Spinal cord (tissue), 10 donors: ENCODE results near the gene PDXK. TPM values are rescaled to one million over a fixed set of nuclear protein-coding genes. Genes with fewer than 3 reads are reported as not detected.

ENCODE experiments used
- DNase-seq, 6 donors: peaks; one replicate each; pipeline versions ENCODE4 v3.0.0 to v3.0.0-alpha.2; 2013 to 2015; ENCODE audit warnings: low spot score in 6 of 6, low read depth in 4 of 6
- H3K27ac ChIP-seq: one replicate; pipeline ENCODE4 v1.5.1; 2013; ENCODE audit warnings: low read depth, low read length, control low read depth
- H3K27me3 ChIP-seq: one replicate; pipeline ENCODE4 v1.6.1; 2013; ENCODE audit warnings: low read length; ENCODE audit not compliant: control insufficient read depth, insufficient read depth
- H3K36me3 ChIP-seq: one replicate; pipeline ENCODE4 v1.6.1; 2013; ENCODE audit warnings: low read length; ENCODE audit not compliant: control insufficient read depth, insufficient read depth
- H3K4me1 ChIP-seq: one replicate; pipeline ENCODE4 v1.6.1; 2013; ENCODE audit warnings: low read length; ENCODE audit not compliant: control insufficient read depth, insufficient read depth
- H3K4me3 ChIP-seq: one replicate; pipeline ENCODE4 v1.5.1; 2013; ENCODE audit warnings: low read depth, low read length, control low read depth
- H3K9me3 ChIP-seq: one replicate; pipeline ENCODE4 v1.6.1; 2013; ENCODE audit warnings: low read length; ENCODE audit not compliant: control insufficient read depth, insufficient read depth
- WGBS: methylation state at CpG from one replicate; pipeline ENCODE4 v1.1.5; 2013; ENCODE audit warnings: missing lambda C conversion rate; ENCODE audit not compliant: insufficient coverage; 5-methylcytosine and 5-hydroxymethylcytosine counted together
- polyA plus RNA-seq, 2 donors: library from polyadenylated mRNA; unstranded; fragments of 120-200 nt; gene quantifications; one replicate each; pipeline ENCODE4 v1.2.1, GENCODE V29; 2013; ENCODE audit not compliant: insufficient read length in 2 of 2
- total RNA-seq, 2 donors: library from RNA; depleted of rRNA in 1 of 2; stranded (reverse); fragments of 120-200 nt in 1 of 2; fragments of >200 nt in 1 of 2; gene quantifications; one replicate each; pipeline versions ENCODE4 v1.2.3 to v1.2.4, GENCODE V29; 2013 to 2014
- donor health status: healthy.

Gene PDXK
- total and polyA plus RNA-seq, 4 donors = 57.4 to 127 (median 117) TPM

DNA sequence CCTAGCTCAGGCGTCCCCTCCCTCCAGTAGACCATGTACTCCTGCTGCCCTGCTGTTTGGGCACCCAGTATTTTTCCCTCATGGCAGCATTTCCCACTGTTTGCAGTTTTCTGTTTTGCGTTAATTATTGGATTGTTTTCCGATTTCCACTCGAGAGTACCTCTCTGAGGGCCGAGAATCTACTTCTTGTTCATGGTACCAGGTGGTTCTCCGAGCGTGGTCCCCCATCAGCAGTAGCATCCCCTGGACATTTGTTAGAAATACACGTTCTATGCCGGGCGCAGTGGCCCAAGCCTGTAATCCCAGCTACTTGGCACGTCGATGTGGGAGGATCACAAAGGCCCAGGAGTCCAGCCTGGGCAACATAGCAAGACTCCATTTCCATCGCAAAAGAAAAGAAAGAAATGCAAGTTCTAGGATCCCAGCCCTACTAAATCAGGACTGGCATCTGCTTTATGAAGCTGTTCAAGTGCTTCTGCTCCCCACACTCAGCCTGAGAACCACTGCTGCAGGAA is 71.1 kb downstream of the PDXK start:
- DNase-seq = no peak
- Histone ChIP-seq H3K9me3 (no peaks in the 10 kb centered on the region), H3K4me1 (peaks cover 19% of the 10 kb centered on the region), H3K4me3 (peak overlapping the region; percentile 82), H3K27ac (no peak overlapping the region), H3K27me3 (no peaks in the 10 kb centered on the region), H3K36me3 (peaks cover 42% of the 10 kb centered on the region)
- 20% methylated on average over 13 of the region's 13 CpGs for WGBS

DNA sequence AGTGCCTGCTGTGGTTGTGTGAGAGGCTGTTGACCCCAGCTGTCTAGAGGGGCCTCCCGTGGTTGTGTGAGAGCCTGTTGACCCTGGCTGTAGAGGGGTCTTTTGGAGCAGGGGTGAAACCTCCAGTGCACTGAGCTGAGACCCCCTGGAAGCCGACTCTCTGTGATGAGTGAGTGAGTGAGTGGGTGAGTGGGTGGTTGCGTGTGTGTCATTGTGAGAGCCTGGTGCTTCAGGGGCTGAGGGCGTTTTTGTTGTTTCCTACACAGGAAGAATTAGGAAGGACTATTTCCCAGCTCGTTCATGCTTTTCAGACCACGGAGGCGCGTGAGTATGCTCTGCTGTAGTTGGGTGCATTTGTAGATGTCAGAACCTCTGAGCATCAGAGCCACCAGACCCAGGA is 73.5 kb downstream of the PDXK start:
- no peak for DNase-seq
- no peak overlapping the region for H3K27ac ChIP-seq

DNA sequence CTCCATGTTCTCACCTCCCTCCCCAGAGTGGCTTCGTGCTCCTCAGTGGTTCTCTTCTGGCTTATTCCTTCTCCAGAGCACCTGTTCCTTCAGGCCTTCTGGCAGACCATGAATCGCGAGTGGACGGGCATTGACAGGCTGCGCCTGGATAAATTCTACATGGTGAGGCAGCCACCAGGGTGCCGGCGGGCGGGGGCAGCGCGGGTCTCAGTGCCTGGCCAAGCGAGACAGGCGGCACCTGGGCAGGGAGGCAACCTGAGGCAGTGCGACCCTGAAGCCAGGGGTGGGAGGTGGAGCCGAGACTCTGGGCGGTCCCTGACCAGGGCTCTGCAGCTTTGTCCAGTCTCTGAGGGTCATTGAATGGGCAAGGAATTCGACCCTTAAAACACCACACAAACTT is 74.3 kb downstream of the PDXK start:
- Histone ChIP-seq H3K27ac (no peak overlapping the region), H3K4me1 (peaks cover 19% of the 10 kb centered on the region), H3K4me3 (no peak overlapping the region), H3K36me3 (peaks cover 72% of the 10 kb centered on the region), H3K9me3 (no peaks in the 10 kb centered on the region), H3K27me3 (no peaks in the 10 kb centered on the region)
- DNase-seq = no peak
- 92% methylated on average over 15 of the region's 16 CpGs for WGBS

More for the DNA sequence above, 73.5 kb downstream of the PDXK start:
- H3K4me1 ChIP-seq = peaks cover 19% of the 10 kb centered on the region
- no peak overlapping the region for H3K4me3 ChIP-seq
- H3K36me3 ChIP-seq = peaks cover 64% of the 10 kb centered on the region
- WGBS = 97% methylated on average over 8 of the region's 8 CpGs
- H3K27me3 ChIP-seq = no peaks in the 10 kb centered on the region
- H3K9me3 ChIP-seq = no peaks in the 10 kb centered on the region

DNA sequence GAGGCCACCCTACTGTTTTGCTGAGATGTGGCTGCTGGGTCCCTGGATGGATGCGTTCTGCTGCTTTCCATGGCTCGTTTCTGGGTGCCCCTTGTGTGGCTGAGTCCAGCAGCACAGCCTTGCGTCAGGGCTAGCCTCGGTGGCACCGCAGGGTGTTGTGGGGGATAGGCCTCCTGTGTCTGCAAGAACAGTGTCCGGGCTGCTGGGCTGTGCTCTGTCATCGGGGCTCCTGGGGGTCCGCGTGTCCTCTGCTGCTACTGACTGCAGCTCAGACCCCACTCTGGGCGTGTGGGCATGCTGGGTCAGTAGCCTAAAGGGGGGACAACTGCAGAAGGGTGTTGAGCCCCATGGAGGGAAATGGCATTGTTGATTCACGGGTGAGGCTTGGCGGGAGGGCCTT is 75.4 kb downstream of the PDXK start:
- no peak overlapping the region for H3K27ac ChIP-seq
- no peak for DNase-seq
- peaks cover 83% of the 10 kb centered on the region for H3K36me3 ChIP-seq
- no peak overlapping the region for H3K4me3 ChIP-seq
- H3K4me1 ChIP-seq = peaks cover 13% of the 10 kb centered on the region
- H3K9me3 ChIP-seq = no peaks in the 10 kb centered on the region
- H3K27me3 ChIP-seq = no peaks in the 10 kb centered on the region
- WGBS = 78% methylated on average over 12 of the region's 12 CpGs

DNA sequence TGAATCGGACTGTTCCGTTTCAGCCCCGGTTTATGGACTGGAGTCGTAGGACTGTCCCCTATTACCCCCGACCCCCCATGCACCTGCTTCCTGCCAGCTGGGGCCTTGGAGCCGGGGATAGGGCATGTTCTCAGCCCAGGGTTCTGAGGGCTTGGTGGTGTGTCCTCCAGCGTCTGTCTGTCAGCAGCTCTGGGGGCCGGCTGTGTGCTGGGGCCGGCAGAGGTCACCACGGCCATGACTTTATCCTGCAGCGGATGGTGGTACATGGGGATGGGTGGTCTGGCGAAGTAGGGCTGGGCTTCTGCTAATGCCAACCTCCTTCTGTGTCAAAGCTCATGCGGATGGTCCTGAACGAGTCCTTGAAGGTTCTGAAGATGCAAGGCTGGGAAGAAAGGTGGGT is 75.9 kb downstream of the PDXK start:
- H3K36me3 ChIP-seq = peaks cover 89% of the 10 kb centered on the region
- 85% methylated on average over 14 of the region's 14 CpGs for WGBS
- no peaks in the 10 kb centered on the region for H3K27me3 ChIP-seq
- no peak overlapping the region for H3K27ac ChIP-seq
- DNase-seq = no peak
- no peak overlapping the region for H3K4me3 ChIP-seq
- H3K9me3 ChIP-seq = no peaks in the 10 kb centered on the region
- peaks cover 13% of the 10 kb centered on the region for H3K4me1 ChIP-seq

DNA sequence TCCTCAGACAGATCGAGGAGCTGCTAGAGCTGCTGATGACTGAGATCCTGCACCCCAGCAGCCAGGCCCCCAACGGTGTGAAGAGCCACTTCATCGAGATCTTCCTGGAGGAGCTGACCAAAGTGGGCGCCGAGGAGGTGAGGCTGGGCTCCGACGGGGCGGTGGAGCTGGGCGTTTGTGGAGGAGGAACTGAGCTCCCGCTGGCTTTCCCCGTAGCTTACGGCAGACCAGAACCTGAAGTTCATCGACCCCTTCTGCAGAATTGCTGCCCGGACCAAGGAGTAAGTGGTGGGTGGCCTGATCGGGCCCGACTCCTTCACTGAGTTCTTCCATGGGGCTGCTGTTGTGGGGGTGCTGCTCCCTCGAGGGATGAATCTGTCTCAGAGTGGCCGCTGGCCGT is 78.5 kb downstream of the PDXK start:
- H3K36me3 ChIP-seq = peaks cover 98% of the 10 kb centered on the region
- WGBS = 93% methylated on average over 19 of the region's 19 CpGs

DNA sequence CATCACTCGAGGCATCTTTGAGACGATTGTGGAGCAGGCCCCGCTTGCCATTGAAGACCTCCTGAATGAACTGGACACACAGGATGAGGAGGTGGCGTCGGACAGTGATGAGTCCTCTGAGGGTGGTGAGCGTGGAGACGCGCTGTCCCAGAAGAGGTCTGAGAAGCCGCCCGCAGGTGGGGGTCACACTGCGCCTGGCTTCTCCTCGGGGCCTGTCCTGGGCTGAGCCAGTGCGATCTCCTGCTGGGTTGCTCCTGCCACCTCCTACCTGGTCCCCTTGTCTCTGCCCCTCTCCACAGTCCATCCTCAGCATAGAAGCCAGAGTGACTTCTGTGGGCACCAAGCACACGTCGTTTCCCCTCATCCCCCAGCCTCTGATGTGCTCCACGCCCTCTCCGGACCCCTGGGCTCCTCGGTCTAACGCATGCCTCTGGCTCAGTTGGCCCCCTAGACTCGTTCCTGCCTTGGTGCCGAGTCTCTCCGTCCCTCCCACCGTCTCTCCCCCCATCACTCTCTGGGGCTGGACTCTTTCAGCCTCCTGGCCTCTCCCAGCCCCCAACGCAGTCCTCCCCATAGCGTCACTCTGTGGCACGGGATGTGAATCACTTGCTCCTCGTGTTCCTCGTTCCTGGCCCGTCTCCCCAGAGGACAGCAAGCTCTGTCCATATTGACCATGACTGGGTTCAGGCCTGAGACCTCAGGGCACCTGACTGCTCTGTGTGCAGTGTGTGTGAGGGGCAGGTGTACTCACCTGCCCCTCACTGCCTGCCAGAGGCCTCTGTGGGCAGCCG is 79.2 kb downstream of the PDXK start:
- no peak overlapping the region for H3K27ac ChIP-seq
- WGBS = 96% methylated on average over 30 of the region's 30 CpGs
- no peaks in the 10 kb centered on the region for H3K27me3 ChIP-seq
- H3K9me3 ChIP-seq = no peaks in the 10 kb centered on the region
- no peak for DNase-seq
- peaks cover 99% of the 10 kb centered on the region for H3K36me3 ChIP-seq
- no peaks in the 10 kb centered on the region for H3K4me1 ChIP-seq
- no peak overlapping the region for H3K4me3 ChIP-seq

More for the DNA sequence above, 78.5 kb downstream of the PDXK start:
- H3K27ac ChIP-seq = no peak overlapping the region
- no peaks in the 10 kb centered on the region for H3K27me3 ChIP-seq
- H3K4me3 ChIP-seq = no peak overlapping the region
- H3K4me1 ChIP-seq = no peaks in the 10 kb centered on the region
- H3K9me3 ChIP-seq = no peaks in the 10 kb centered on the region
- no peak for DNase-seq

DNA sequence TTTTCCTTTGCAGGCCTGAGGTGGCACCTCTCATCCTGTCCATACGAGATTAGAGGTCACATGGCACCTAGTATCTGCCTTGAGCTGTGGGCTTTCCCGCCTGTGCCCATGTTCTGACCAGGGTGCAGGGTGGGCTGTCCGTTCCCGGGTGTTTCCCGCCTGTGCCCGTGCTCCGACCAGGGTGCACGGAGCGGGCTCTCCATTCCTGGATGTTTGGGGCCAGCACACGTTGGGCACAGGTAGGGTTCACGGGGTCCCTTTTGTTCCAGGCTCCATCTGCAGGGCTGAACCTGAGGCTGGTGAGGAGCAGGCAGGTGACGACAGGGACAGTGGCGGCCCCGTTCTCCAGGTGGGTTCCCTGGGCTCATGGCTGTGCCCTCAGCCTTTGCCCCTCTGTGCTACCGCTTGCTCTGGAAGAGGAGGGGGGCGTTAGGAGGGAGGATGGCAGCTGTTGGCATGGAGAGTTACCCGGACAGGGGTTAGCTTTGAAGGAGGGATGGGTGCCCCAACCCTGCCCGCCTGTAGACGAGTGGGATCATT is 80.4 kb downstream of the PDXK start:
- no peak overlapping the region for H3K27ac ChIP-seq
- no peaks in the 10 kb centered on the region for H3K9me3 ChIP-seq
- WGBS = 95% methylated on average over 19 of the region's 19 CpGs
- peaks cover 99% of the 10 kb centered on the region for H3K36me3 ChIP-seq
- H3K4me1 ChIP-seq = no peaks in the 10 kb centered on the region
- H3K27me3 ChIP-seq = no peaks in the 10 kb centered on the region
- DNase-seq = no peak
- no peak overlapping the region for H3K4me3 ChIP-seq

DNA sequence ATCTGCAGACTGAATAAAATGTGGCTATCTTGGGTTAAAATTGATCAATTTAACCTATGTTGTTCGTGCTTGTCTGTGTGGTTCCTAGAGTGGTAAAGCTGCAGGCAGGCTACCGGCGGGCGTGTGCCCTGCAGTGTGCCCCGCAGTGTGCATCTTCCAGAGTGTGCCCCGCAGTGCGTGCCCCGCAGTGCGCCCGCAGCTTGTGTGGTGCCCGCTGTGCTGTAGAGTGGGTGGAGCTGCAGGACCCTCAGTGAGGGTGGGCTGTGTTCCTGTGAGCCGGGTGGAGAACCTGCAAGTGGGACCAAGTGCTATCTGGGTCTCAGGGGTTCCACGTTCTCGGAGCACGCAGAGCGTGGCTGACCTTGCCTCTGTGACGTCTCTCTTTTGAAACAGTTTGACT is 81.2 kb downstream of the PDXK start:
- Histone ChIP-seq H3K4me3 (no peak overlapping the region), H3K27me3 (no peaks in the 10 kb centered on the region), H3K9me3 (no peaks in the 10 kb centered on the region), H3K36me3 (peaks cover 97% of the 10 kb centered on the region), H3K4me1 (no peaks in the 10 kb centered on the region), H3K27ac (no peak overlapping the region)
- no peak for DNase-seq
- WGBS = 93% methylated on average over 13 of the region's 17 CpGs

DNA sequence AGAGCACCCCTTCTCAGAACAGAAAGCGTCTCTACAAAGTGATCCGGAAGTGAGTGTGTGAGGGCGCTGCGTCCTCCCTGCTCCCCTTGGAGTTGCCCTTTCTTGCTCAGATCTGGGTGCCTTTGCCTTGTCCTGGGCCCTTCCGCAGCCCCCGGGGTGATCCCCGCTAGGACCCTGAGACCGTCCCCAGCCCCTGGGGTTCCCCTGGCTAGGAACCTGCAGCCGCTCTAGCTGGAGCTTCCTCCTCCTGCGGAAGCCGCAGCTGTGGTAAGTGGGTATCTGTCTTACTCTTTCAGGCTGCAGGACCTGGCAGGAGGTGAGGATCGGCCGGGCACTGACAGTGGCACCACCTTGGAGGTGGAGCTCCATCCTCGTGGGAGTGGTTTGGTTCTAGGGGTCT is 81.6 kb downstream of the PDXK start:
- Histone ChIP-seq H3K27ac (no peak overlapping the region), H3K4me3 (no peak overlapping the region), H3K36me3 (peaks cover 97% of the 10 kb centered on the region), H3K4me1 (no peaks in the 10 kb centered on the region), H3K27me3 (no peaks in the 10 kb centered on the region), H3K9me3 (no peaks in the 10 kb centered on the region)
- WGBS = 95% methylated on average over 14 of the region's 14 CpGs
- DNase-seq = no peak
